SHP77 (cell line): Measurements from ENCODE around the gene ZNF239.
"Not testable (repeated sequence)": the region's sequence is repeated elsewhere in the genome, so short reads cannot be mapped to it uniquely, and the experiment has no call there.

Experiments
- DNase-seq, 2 experiments: peaks; one replicate each; lab custom pipeline; 2025; lab: John Stamatoyannopoulos, UW

Gene ZNF239

DNA sequence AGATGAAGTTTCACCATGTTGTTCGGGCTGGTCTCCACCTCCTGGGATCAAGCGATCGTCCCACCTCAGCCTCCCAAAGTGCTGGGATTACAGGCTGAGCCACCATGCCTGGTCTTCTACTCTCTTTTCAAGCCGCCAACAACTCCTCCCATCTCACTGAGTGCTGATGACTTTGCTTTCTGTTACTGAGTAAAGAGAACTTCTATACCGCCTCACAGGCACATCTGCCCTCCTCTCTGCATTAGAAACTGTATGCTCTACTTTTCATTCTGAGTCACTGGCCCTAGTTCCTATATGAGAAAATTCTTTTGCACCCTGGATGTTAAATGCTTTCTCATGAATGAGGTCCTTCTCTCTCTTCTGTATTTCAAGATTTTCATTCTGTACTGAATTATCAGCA, 2.2 kb upstream of the ZNF239 start:
- no peak for DNase-seq

GRCh38 chr10:43576062-43576461, 1.6 kb upstream of the ZNF239 start:
- no peak for DNase-seq

DNA sequence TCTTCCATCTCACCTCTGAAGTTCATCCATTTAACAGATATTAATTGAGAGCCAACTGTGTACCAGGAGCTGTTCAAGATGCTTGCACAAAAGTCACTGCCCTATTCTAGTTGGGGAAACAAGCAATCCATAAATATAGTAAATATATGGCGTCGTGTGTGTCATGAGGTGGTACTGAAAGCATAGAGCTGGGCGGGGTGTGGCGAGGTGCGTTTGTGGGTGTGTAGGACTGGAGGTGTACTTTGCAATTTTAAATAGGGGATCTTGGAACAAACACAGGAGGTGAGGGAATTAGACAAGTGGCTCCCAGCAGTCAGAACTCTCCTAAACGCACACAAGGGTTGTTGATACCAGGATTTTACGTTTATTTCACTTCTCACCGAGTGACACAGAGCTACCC, 490 bp upstream of the ZNF239 start:
- no peak for DNase-seq

- no peak for DNase-seq
Measured at GRCh38 chr10:43573250-43574000, 991 bp downstream of the ZNF239 start.

DNA sequence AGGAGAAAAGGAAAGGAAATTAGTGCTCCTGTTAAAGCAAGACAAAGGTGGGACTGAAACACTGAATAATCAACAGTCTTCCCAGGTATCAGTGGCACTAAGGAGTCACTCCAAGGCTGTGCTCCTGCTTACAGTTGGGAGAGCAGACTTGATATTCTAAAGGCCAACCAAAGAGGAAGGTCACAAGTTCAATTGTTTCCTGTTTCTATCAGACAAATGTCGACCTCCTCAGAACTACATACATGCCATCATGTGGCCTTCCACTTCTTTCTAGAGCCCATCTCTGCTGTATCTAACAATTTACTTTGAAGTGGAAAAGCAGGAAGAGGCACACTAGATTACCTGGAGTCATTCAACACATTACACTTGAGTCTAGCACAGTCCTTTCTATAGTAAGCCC, 3.4 kb downstream of the ZNF239 start:
- DNase-seq, result no peak

DNA sequence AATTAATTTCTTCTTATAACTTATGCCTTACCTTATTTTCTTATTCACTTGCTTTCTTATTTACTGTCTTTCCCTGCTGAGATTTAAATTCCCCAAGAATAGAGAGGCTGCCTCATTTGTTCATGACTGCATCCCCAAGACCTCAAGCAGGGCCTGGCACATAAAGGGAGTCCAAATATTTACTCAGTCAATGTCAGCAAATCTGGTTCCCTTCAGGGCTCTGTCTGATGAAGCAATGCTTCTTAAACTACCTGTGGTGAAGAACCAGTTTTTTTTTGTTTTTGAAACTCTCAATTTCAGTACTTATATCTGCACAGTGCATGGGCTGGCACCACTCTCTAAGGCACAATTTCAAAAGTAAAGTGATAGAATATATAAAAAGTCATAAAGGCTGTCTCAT, 4.7 kb downstream of the ZNF239 start:
- no peak for DNase-seq

DNA sequence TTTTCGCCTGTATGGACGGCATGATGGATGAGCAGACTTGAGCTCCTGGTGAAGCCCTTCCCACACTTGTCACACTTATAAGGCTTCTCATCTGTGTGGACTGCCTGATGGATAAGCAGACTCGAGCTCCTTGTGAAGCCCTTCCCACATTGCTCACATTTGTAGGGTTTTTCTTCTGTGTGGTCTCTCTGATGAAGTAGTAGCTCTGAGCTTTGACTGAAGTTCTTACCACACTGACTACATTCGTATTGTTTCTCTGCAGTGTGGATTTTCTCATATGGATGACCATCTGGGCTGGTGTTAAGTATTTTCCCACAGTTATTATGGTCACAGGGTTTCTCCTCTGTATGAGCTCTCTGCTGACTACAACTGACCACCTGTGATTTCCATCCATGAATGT, 17.2 kb downstream of the ZNF239 start:
- DNase-seq, result no peak

DNA sequence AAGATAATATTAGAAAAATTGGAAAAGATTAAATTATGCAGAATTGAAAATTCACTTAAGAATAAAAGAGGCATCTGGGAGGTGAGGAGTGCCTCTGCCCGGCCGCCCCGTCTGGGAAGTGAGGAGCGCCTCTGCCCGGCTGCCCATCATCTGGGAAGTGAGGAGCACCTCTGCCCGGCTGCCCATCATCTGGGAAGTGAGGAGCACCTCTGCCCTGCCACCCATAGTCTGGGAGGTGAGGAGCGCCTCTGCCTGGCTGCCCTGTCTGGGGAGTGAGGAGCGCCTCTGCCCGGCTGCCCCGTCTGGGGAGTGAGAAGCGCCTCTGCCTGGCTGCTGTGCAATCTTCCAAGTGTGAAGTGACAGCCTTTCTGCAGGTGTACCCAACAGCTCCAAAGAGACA, 30.7 kb downstream of the ZNF239 start:
- not testable (repeated sequence) for DNase-seq

GRCh38 chr10:43524434-43525247, 49.8 kb downstream of the ZNF239 start:
- no peak for DNase-seq
